HG02884 (cell line): ENCODE results near the gene ACTRT2.

Experiments used
- ATAC-seq: cut with Tn5 transposase; IDR thresholded peaks from one replicate; pipeline ENCODE4 v1.9.1; 2021; ENCODE audit warnings: mild to moderate bottlenecking, moderate library complexity; ENCODE audit not compliant: unreplicated experiment

ACTRT2 gene

DNA sequence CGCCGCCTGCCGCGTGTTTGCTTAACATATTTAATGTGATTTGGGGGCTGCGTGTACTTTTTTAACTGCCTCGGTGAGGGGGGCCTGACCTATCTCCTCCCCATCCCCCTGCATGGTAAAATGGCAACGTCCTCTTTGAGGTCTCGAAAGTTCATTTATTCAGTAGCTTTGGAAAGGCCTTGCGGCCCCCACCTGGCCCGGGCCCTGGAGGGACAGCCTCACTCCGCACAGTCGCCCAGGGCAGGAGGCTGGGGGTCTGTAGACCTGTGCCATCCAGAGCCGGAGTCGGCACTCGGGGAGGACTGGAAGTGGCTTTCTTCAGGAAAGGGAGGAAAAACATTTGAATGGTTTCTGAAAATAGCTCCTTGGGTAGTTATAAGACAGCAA lies 38.0 kb upstream of the ACTRT2 start:
- no peak for ATAC-seq

DNA sequence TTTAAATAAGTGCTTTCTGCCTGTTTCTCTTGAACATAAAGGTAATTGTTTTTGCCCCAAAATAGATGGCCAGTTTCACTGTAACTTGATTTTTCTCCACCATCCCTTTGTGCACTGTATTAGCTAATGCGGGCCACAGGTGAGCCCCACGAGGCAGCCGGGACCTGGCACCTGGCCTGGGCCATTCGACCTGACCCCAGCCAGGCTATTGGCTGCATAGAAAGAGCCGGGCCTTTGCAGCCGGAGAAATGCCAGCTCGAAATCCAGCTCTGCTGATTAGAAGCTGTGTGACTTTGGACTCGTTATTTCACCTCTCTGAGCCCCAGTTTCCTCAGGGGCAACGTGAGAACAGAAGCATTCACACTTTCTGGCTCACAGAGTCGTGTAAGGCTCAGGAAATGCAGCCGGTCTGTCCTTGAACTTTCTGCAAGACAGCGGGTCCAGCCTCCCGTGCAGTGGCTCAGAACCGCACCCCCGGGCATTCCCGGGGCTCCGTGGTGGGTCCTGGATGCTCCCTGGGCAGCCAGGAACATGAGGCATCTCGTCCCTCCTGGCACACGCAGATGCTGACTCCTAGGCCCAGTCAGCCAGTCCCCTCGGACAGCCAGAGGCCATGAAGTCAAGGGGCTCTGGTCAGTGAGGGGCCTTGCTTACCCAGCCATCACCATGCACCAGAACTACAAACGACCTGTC lies 37.4 kb upstream of the ACTRT2 start:
- ATAC-seq: no peak

DNA sequence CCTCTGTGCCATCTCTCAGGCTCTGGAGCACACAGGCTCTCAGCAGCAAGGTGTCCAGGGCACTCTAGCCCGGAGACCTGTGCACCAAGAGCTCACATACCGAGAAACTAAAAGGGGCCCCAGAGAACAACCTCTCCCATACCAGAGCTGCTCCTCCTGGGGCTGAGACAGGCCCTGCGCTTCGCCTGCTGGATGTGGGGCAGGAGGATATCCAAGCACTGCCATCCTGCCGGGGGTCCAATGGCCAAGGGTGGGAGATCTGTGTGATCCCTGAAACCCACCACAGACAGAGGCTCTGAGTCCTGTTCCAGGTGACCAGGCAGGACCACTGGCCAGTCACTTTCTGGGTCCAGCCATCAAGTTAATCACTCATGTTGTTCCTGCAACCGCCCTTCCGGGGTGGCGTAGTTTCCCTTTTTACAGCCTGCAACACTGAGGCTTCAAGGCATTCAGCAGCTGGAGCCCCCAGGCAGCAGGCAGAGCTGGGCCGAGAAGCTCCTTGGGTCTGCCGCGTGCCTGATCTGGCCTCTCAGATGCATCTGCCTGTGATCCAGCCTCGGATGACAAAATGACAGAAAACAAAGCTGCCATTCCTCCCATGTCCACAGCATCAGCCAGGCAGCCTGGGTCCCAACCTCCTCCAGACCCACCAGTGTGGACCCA lies 36.7 kb upstream of the ACTRT2 start:
- ATAC-seq: no peak

DNA sequence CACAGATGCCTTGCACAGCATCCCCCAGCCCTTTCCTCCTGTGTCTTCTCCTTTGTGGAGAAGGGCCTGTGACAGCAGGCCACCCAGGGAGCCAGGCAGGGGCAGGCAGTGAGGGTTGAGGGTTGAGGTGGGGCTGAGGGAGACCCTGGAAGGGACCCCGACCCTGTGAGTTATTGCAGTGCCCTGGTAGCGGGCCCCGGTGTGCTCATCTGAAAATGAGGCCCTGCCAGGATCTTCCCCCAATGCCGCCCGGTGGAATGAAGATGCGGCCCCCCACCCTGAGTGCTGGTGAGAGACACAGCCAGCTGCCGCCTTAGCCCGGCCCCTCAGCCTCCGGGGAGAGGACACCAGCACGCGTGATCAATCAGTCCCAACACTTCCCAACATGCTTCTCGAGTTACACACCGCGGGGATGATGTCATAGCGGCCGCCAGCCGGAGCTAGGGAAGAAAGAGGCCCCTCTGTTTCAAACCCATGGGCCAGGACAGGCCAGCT lies 36.2 kb upstream of the ACTRT2 start:
- no peak for ATAC-seq

DNA sequence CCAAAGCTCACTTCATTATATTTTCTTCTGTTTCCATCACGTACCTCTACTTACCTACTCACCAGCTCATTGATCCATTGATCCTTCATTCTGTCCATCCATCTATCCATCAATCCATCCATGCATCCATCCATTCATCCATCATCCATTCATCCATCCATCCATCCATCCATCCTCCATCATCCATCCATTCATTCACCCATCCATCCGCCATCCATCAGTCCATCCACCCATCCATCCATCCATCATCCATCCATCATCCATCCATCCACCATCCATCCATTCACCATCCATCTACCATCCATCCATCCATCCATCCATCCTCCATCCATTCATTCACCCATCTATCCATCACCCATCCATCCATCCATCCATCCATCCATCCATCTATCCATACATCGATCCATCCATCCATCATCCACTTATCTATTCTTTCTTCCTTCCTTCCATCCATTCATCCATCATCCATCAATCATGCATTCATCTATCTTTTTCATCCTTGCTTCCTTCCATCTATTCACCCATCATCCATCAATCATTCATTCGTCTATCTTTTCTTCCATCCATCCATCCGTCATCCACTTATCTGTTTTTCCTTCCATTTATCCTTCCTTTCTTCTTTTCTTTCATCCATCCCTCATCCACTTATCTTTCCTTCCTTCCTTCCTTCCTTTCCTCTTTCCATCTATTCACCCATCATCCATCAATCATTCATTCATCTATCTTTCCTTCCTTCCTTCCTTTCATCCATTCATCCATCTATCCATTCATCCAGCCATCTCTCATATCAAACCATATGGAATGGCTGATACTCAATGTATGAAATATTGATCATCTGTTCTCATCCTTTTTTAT lies 35.3 kb upstream of the ACTRT2 start:
- ATAC-seq: no peak

DNA sequence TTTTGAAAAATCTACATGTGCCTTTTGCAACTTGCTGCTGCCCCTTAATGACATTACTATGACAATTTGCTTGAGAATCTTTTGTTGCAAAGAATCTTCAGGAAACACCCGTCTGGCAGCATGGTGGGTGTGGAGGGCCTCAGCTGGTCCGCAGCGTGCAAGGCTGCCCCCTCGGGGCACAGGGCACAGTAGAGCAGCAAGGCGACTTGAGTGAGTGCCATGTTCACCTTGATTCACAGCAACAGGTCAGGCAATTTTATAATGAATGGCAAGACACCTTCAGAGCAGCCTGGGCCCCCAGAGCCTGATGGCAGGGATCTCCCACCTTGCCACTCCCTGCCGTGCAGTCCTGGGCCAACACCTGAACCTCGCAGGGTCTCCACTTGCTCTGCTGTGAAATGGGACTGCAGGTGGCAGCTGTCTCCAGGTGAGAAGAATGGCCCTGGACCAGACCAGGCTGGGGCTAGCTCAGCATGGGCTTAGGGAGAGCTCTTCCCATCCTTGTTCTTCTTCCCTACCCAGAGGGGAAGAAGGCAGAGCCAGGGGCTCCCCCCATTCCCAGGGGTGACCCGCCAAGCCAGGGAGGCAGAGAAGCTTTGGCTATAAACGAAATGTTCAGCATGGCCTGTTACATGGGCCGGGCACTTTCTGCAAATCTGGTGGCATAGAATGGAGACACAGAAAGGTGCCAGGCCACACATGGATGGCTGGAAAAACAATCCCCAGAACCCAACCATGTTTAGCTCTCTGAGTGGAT lies 34.5 kb upstream of the ACTRT2 start:
- no peak for ATAC-seq

DNA sequence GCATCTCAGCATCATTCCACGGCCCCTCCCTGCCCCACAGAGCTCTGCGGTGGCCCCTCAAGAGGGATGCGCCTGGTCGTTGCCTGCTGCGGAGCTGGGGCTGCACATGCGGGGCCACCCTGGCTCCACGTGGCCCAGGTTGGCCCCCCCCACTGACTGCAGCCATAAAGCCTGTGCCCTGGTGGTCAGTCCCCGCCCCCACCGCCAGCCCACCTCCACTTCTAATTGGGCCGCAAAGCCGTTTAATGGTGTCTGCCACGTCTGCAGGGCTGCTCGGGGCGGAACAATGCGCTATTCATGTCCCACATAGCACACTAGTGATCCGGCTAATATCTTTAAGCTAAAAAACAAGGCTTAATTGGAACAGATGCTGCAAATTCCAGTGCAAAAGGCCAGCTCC lies 33.5 kb upstream of the ACTRT2 start:
- ATAC-seq: no peak

DNA sequence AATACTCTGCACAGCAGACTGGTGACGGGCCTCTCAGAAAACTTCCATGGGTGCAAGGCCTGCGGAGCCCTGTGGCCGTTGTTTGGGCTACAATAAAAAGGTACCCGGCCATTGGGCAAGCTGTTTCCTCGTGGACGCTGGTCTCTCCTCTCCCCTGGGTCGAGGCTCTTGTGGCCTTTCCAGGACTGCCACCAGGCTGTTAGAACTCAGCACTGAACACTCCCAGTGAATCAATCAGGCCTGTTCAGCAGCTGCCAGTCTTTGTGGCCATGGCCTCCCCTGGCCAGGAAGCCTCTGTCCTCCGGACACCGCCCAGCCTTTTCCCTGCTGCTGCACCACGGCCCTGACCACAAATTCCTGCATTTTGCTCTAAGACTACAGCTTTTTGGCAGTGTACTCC lies 33.0 kb upstream of the ACTRT2 start:
- no peak for ATAC-seq

DNA sequence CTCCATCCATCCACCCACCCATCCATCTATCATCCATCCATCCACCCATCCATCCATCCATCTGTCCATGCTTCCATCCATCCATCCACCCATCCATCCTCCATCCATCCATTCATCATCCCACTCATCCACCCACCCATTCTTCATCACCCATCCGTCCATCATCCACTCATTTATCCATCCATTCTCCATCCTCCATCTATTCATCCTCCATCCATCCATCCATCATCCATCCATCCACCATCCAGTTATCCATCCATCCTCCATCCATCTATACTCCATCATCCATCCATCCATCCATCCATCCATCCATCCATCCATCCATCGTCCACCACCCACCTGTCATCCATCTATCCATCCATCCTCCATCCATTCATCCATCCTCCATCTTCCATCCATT lies 32.1 kb upstream of the ACTRT2 start:
- no peak for ATAC-seq

DNA sequence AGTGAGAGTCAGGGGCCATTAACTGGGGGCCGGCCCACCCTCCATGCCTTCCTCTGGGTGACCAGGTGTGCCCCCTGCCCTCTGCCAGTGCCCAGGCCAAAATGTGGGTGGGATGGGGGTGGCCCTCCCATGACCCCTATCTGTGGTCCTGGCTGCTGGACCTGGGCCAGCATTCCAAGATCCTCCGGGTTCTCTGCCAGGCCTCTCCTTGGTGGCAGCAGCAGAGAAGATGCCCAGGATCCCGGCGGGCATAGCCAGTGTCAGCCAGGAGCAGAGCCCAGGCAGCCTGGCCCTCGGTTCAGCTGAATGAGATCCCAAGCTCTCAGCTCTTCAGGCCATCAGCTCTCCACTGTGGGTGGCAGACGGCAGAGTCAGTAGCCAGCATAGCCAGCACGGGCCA lies 31.3 kb upstream of the ACTRT2 start:
- ATAC-seq: no peak

DNA sequence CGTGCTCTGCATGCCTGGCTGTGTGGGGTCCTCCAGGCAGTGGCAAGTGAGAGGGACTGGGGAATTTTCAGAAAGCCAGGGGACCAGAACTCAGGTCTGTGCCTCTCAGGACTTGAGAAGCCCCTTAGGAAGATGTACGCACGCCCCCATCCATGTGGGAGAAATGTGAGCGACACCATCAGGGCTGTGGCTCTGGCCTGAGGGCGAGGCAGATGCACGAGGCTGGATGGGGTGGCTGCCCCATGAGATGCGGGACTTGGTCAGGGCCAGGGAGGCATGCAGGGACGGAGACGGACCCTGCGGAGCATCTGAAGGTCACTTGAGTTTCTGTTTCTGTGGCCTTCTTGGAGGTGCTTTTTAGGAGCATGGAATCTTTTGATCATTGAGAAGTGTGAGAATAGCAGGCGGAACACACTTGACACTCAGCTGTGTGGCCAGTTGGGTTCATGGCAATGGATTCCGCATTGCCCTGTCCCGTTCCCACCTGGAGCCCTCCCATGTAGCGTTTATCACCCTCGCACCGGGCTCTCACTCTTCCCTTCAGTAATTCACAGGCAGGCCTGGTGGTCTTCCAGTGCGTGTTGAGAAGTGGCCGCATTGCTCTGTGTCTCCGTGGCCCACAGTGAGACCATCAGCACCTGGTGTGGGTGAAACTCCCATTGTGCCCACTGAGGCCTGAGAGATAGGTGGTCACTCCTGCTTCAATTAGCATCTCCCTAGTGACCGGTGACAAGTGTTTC lies 30.7 kb upstream of the ACTRT2 start:
- ATAC-seq: no peak

DNA sequence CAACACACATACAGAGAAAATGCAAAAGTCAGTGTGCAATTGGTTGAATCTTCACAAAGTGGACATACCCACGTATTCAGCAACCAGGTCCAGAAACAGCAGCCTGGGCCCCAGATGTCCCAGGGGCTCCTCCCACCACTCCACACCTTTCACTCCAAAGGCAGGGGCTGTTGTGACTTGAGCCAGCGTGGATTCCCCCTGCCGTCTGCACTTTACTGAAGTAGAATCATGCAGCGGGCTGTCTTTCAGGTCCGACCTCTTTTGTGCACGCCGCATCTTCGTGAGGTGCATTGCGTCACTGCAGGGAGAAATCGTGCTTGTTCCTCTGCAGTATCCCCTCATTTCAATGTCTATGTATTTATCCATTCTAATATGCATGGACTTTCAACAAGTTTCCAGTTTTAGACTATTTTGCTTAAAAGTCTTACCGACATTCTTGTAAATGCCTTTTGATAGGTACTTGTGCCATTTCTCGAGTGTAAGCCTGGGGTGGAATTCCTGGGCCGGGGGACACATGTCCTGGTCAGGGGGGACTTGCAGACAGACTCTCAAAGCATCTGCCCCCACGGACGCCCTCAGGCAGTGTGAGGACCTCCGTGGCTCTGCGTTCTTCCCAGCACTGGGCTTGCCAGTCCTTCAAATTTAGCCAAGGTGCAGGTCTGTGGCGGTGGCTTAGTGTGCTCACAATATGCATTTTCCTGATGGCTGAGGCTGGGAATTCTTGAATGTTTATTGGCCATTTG lies 29.3 kb upstream of the ACTRT2 start:
- no peak for ATAC-seq

DNA sequence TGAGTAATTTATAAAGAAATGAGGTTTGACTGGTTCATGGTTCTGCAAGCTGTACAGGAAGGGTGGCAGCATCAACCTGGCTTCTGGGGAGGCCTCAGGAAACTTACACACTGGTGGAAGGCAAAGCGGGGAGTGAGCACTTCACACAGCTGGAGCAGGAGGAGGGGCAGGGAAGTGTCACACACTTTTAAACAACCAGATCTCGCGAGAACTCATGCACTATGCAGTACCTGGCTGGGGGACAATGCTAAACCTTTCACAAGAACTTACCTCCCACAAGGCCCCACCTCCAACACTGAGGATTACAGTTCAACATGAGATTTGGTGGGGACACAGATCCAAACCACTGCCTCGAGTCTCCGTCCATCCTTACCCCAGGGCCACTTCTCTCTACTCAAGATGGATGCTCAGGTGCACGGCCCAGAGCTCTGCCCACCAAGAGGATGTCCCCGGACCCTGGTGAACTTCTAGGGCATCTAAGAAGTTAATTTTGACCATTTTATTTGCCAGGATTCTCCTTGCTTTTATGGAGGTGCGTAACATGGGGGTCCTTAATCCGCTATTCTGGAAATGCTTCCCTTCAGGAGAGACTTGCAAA lies 22.7 kb upstream of the ACTRT2 start:
- ATAC-seq: no peak

DNA sequence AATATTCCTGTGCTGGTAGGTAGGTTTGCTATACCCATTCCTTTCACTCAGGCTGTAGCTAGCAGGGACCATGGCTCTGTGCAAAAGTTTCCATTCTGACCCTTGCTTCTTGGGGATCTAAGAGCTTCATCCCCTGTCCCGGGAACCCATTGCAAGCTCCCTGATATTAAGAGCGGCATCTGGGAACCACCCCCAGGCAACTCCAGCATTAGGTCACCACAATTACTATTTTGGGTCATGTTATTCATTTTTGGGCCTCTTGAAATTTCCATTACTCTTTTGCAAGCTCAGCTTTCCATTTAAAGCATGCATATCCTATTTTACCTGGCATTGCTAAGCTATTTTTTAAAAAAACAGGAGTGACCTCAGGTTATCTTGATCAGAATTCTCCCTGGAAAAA lies 22.1 kb upstream of the ACTRT2 start:
- ATAC-seq: no peak

DNA sequence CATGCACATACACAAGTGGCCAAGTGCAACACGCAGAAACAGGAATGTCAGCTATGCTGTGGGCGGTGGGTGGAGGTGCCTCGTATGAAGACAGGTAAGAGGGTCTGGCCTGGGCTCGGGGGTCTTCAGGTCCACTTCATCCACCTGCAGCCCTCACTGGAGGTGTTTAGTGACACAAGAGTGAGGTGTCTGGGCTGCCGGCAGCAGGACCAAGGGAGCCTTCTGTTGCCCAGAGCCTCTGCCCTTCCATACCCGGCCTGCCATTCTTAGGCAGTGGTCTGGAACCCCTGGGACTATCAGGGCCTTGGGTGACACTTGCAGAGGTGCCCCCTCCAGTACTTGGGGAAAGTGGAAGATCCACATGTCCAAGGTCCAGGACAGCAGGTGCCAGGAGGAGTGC lies 21.7 kb upstream of the ACTRT2 start:
- no peak for ATAC-seq

DNA sequence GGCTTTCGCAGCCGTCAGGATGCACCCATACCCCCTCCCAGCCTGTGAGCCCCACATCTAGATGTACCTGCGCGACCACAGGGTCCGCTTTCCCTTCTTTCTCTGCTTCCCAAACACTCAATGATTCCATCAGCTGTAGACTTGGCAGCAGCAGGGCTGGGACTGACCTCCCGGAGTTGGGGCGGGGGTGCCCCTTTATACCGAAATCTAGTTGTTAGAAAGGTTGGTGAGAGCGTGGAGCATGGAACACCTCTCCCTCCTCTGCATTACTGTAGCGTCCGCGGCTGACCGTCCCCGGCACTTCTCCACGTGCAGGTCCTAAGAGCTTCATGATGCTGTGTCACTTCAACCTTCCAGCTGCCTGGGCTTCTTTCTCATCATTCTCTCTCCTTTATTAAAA lies 21.1 kb upstream of the ACTRT2 start:
- no peak for ATAC-seq

DNA sequence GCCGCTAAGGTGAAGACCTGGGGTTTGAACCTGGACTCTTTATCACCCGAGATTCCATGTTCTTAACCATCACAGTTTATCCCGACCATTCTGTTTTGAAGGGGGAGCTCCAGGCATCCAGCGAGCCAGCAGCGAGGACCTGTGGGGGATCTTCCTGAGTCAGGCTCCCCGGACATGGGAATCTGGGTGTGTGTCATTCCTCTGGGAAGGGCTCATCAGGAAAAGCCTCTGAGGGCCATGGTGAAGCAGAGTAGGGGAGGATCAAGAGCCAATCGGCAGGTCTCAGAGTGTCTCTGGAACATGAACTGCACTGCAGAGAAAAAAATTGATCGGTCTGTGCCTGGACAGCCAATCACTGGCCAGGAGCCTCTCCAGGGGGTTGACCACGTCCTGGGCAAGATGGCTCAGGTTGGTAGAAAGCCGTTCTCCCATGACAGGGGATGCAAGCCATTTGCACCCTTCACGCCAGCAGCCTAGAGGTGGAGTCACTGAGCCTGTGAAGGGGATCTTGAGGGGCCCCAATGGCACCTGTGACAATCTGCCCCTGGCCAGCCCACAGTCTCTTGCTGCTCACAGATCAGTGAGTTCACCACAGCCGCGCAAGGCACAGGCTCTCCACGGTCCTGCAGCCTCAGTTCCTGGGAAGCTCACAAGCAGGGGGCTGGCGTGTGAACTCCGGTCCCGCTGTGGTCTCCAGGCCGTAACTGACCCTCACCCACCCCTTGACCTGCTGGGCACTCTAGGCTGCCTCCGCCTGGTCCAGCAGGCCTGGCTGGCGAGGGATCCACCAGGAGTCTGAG lies 20.4 kb upstream of the ACTRT2 start:
- ATAC-seq: no peak
